Stimulated activated CD4-positive, alpha-beta T cell treated with anti-CD3 and anti-CD28 coated beads, Interleukin-12 subunit alpha, Interleukin-12 subunit beta, amount 100 ng/mL, for 48 hours (primary cell): ENCODE results near the gene BRD3OS.
A peak's percentile ranks its signal among the peaks of the same experiment; 100 is the strongest.

Experiments used
- DNase-seq, 3 donors: peaks; one replicate each; pipeline ENCODE4 v3.0.0-alpha.2; 2020; ENCODE audit warnings: low read depth in 2 of 3, low spot score in 1 of 3

Gene BRD3OS

GRCh38 chr9:134004131-134004873 lies 21.0 kb upstream of the BRD3OS start:
- no peak for DNase-seq

GRCh38 chr9:134004881-134005280 lies 20.4 kb upstream of the BRD3OS start:
- DNase-seq: no peak

- DNase-seq: no peak
Measured at GRCh38 chr9:134005381-134005780, 19.9 kb upstream of the BRD3OS start.

GRCh38 chr9:134007150-134007549 lies 18.1 kb upstream of the BRD3OS start:
- DNase-seq: no peak

GRCh38 chr9:134007571-134007970 lies 17.7 kb upstream of the BRD3OS start:
- DNase-seq: no peak

- no peak for DNase-seq
Measured at GRCh38 chr9:134010310-134011173, 14.7 kb upstream of the BRD3OS start.

GRCh38 chr9:134011401-134011800 lies 13.9 kb upstream of the BRD3OS start:
- no peak for DNase-seq

- no peak for DNase-seq
Measured at GRCh38 chr9:134014946-134015345, 10.3 kb upstream of the BRD3OS start.

GRCh38 chr9:134024214-134024792 lies 978 bp upstream of the BRD3OS start:
- DNase-seq: no peak

GRCh38 chr9:134025606-134026541 lies 593 bp downstream of the BRD3OS start:
- peak; percentile 21 to 38 (median 29) for DNase-seq

- no peak for DNase-seq
Measured at GRCh38 chr9:134026581-134026980, 1.3 kb downstream of the BRD3OS start.

GRCh38 chr9:134026981-134027380 lies 1.7 kb downstream of the BRD3OS start:
- no peak for DNase-seq

GRCh38 chr9:134027561-134027960 lies 2.3 kb downstream of the BRD3OS start:
- DNase-seq: no peak

GRCh38 chr9:134028076-134028475 lies 2.8 kb downstream of the BRD3OS start:
- no peak for DNase-seq

GRCh38 chr9:134028575-134029247 lies 3.4 kb downstream of the BRD3OS start:
- no peak for DNase-seq

- DNase-seq: no peak
Measured at GRCh38 chr9:134029248-134030226, 4.3 kb downstream of the BRD3OS start.

GRCh38 chr9:134030821-134031470 lies 5.7 kb downstream of the BRD3OS start:
- DNase-seq: no peak

GRCh38 chr9:134031783-134032182 lies 6.5 kb downstream of the BRD3OS start:
- no peak for DNase-seq
